Tibial nerve (tissue), 4 donors: ENCODE data around the gene FDXR. TPM values are rescaled to one million over a fixed set of nuclear protein-coding genes. Genes with fewer than 3 reads are reported as not detected.

Experiments
- DNase-seq, 2 donors: peaks; one replicate each; pipeline ENCODE4 v3.0.0-alpha.2; 2019; ENCODE audit warnings: low spot score in 2 of 2
- H3K27ac ChIP-seq, 4 donors: fragments of 200-600 bp; sonication (generic) in 3 of 4; one replicate each; pipeline ENCODE4 v1.5.1; 2017 to 2019; ENCODE audit warnings: mild to moderate bottlenecking in 1 of 4
- H3K27me3 ChIP-seq, 2 donors: fragments of 200-600 bp; sonication (generic) in 1 of 2; one replicate each; pipeline versions ENCODE4 v1.5.1 to v1.6.0; 2017 to 2019
- H3K36me3 ChIP-seq, 3 donors: fragments of 200-600 bp; sonication (generic); one replicate each; pipeline ENCODE4 v1.5.1; 2018 to 2019
- H3K4me1 ChIP-seq, 4 donors: fragments of 200-600 bp; sonication (generic) in 3 of 4; one replicate each; pipeline ENCODE4 v1.5.1; 2017 to 2019
- H3K4me3 ChIP-seq, 4 donors: fragments of 200-600 bp; sonication (generic) in 3 of 4; one replicate each; pipeline ENCODE4 v1.5.1; 2017 to 2019; ENCODE audit warnings: mild to moderate bottlenecking in 1 of 4, moderate library complexity in 1 of 4
- H3K9me3 ChIP-seq, 4 donors: fragments of 200-600 bp; sonication (generic) in 3 of 4; one replicate each; pipeline ENCODE4 v1.5.1; 2017 to 2019
- EP300 ChIP-seq, 2 donors: sonication (generic); formaldehyde crosslinking; IDR thresholded peaks; one replicate each; pipeline ENCODE4 v1.6.1; 2017; ENCODE audit warnings: antibody characterized with exemption in 2 of 2, mild to moderate bottlenecking in 1 of 2
- POLR2A ChIP-seq, 2 donors: fragments of 450-650 bp; IDR thresholded peaks; one replicate each; pipeline ENCODE4 v1.6.1; 2017; ENCODE audit warnings: antibody characterized with exemption in 2 of 2, mild to moderate bottlenecking in 2 of 2, moderate library complexity in 2 of 2
- WGBS, 2 donors: methylation state at CpG; one replicate each; pipeline ENCODE4 v1.1.5; 2018; 5-methylcytosine and 5-hydroxymethylcytosine counted together
- total RNA-seq, 4 donors: library from RNA; depleted of rRNA; stranded (reverse); fragments of >200 nt; gene quantifications; one replicate each; pipeline ENCODE4 v1.1.0, GENCODE V29; 2016
- TF ChIP-seq, protein P1 (sequence below), 5 experiments: fragments of 200-600 bp in 3 of 5; fragments of 450-650 bp in 2 of 5; sonication (generic) in 3 of 5; IDR thresholded peaks; one replicate each; pipeline ENCODE4 v1.5.1; 2016 to 2019; ENCODE audit warnings: antibody characterized with exemption in 5 of 5, mild to moderate bottlenecking in 3 of 5, moderate library complexity in 2 of 5

FDXR gene
- total RNA-seq, 4 donors from 2014 or later = 3.9 to 12.1 (median 8.8) TPM

DNA sequence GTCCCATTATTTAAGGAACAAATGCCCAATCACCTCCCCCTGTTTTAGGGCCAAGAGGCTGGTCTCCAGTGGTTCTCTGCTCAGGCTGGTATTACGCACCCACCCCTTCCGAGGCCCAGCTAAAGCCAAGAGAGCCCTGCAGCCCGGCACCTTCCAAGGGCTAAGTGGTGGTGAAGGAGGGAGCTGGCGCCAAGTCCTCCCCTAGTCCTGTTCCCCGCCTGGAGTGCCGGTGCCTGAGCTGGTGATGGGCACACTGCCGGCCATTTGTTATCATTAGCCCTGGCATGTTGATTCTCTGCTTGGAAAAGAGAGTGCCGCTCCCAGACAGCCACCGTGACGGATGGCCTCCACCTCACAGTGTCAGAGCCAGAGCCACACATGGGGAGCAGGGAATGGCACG is 45.0 kb downstream of the FDXR start:
- WGBS, 2 donors = 94 to 97% methylated on average over 5 to 6 of the region's 11 CpGs
- Histone ChIP-seq H3K36me3 (peaks cover 0 to 54% (median 0%) of the 10 kb centered on the region in 3 donors), H3K27ac (no peak overlapping the region), H3K27me3 (no peaks in the 10 kb centered on the region), H3K4me1 (peaks cover 0 to 19% (median 9%) of the 10 kb centered on the region in 4 donors), H3K4me3 (no peak overlapping the region), H3K9me3 (no peaks in the 10 kb centered on the region)
- no peak for TF ChIP-seq EP300 (IDR thresholded peaks at IDR 0.05)
- TF ChIP-seq POLR2A (IDR thresholded peaks at IDR 0.05) = no peak
- TF ChIP-seq, protein P1, sequence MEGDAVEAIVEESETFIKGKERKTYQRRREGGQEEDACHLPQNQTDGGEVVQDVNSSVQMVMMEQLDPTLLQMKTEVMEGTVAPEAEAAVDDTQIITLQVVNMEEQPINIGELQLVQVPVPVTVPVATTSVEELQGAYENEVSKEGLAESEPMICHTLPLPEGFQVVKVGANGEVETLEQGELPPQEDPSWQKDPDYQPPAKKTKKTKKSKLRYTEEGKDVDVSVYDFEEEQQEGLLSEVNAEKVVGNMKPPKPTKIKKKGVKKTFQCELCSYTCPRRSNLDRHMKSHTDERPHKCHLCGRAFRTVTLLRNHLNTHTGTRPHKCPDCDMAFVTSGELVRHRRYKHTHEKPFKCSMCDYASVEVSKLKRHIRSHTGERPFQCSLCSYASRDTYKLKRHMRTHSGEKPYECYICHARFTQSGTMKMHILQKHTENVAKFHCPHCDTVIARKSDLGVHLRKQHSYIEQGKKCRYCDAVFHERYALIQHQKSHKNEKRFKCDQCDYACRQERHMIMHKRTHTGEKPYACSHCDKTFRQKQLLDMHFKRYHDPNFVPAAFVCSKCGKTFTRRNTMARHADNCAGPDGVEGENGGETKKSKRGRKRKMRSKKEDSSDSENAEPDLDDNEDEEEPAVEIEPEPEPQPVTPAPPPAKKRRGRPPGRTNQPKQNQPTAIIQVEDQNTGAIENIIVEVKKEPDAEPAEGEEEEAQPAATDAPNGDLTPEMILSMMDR (IDR thresholded peaks at IDR 0.05) = no peak
- DNase-seq = no peak

DNA sequence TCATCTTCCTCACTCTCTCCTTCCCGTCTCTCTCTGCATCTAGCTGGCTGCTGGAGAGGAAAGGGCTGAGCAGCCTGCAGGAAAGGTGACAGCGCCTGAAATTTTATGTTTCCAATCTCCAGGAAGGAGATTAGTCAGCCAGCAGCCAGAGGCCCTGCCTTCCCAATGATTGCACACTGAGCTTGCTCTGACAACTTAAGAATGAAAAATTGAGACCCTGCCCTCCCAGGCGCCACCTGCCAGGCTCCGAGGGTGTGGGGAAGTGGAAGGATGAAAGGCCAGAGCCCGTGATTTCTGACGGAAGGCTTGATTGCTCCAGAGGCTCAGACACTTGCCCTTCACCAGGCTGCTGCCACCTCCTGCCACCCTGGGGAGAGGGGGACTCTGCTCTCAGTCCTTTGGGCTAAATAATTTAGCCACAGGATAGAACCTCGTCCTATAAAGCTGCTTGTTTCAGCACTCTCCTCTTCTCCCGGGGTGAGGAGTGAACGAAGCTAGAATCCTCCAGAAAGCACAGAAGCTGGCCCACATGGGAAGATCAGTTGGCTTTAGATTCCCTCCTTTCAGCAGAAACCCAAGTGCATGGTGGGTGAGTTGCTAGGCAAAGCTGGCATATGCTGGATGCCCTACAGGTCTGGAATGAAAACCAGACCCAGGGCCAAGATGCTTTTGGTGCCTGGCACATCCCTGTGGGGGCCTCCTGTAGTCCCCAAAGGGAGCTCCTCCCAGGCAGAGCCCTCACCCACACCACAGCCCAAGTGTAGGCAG is 46.7 kb downstream of the FDXR start:
- 80 to 85% methylated on average over 9 of the region's 9 CpGs for WGBS, 2 donors
- no peak for DNase-seq
- H3K9me3 ChIP-seq = no peaks in the 10 kb centered on the region

DNA sequence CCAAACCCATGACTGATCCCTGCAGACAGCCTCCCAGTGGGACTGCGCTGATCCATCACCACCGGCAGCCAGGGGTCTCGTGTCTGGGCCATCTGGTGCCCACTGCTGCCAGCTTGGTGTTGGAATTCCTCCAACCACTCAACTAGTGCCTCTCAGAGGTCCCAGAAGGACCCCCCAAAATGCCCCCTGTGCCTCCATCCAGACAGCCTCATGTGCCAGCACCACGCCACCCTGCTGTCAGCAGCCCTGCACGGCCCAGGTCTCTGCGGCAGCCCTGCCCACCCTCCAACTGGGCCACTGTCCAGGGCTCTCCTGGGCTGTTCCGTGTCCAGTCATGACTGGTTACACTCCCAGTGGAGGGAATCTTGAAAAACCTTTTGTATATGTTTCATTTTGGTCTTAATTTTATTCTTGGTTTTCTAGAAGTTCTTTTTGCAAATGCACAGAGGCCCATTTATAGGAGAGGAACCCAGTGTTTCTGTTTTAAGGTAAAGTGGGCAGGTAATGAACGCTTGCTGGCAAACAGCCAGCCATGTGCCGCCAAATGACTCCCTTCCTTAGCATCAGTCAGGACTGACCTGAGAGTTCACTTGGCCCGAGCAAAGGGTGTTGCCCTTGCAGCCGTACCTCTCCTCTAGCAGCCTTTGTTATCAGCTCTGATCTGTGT is 47.7 kb downstream of the FDXR start:
- Histone ChIP-seq H3K4me1 (peaks cover 0 to 46% (median 20%) of the 10 kb centered on the region in 4 donors), H3K36me3 (peaks cover 0 to 49% (median 0%) of the 10 kb centered on the region in 3 donors), H3K4me3 (no peak overlapping the region), H3K27ac (peak overlapping the region in 2 of 4 donors; percentile 90 to 96), H3K9me3 (no peaks in the 10 kb centered on the region), H3K27me3 (no peaks in the 10 kb centered on the region)
- DNase-seq = no peak
- WGBS, 2 donors = 74 to 80% methylated on average over 11 of the region's 11 CpGs
- TF ChIP-seq, protein P1 (IDR thresholded peaks at IDR 0.05) = no peak
- TF ChIP-seq POLR2A (IDR thresholded peaks at IDR 0.05) (no peak), EP300 (IDR thresholded peaks at IDR 0.05) (no peak)

More for the DNA sequence above, 46.7 kb downstream of the FDXR start:
- TF ChIP-seq EP300 (IDR thresholded peaks at IDR 0.05) = no peak
- no peak for TF ChIP-seq POLR2A (IDR thresholded peaks at IDR 0.05)
- TF ChIP-seq, protein P1 (IDR thresholded peaks at IDR 0.05) = no peak
- H3K4me3 ChIP-seq = no peak overlapping the region
- H3K4me1 ChIP-seq = peaks cover 0 to 36% (median 20%) of the 10 kb centered on the region in 4 donors
- H3K27ac ChIP-seq = peak overlapping the region in 1 of 4 donors; percentile 36
- peaks cover 0 to 49% (median 0%) of the 10 kb centered on the region in 3 donors for H3K36me3 ChIP-seq
- H3K27me3 ChIP-seq = no peaks in the 10 kb centered on the region

DNA sequence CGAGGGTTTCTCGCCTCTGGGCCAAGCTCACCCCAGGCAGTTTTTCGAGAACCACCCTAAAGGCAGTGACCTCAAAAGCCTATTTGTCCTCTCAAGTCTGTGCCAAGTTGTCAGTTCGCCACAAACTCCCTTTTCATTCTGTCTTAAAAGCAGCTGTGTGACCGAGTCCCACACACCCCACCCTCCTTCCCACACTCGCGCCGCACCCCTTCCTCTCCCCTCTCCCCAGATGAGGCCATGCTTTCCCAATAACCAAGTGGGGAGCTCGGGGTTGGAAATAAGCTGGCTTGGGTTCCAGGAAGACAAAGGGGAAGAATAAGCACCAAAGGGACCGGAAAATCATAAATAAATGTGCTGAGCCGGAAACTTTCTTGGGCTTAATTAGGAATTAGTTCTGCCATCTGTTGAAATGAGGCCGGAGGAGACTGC is 49.8 kb downstream of the FDXR start:
- Histone ChIP-seq H3K9me3 (no peaks in the 10 kb centered on the region), H3K4me1 (peaks cover 0 to 48% (median 20%) of the 10 kb centered on the region in 4 donors), H3K27ac (peak overlapping the region; percentile 63 to 96 (median 78)), H3K36me3 (peaks cover 0 to 49% (median 0%) of the 10 kb centered on the region in 3 donors), H3K27me3 (no peaks in the 10 kb centered on the region), H3K4me3 (no peak overlapping the region)
- DNase-seq = peak; percentile 40 to 46
- TF ChIP-seq, protein P1 (IDR thresholded peaks at IDR 0.05) = no peak
- TF ChIP-seq EP300 (IDR thresholded peaks at IDR 0.05) (peak in 1 of 2 donors; percentile 63), POLR2A (IDR thresholded peaks at IDR 0.05) (no peak)
- WGBS, 2 donors = 28 to 46% methylated on average over 12 of the region's 12 CpGs
